KMS-11 (cell line): ENCODE data around the gene TBL1X.
"Not testable (repeated sequence)": the region's sequence is repeated elsewhere in the genome, so short reads cannot be mapped to it uniquely, and the experiment has no call there.

Experiments used
- H2AFZ ChIP-seq: fragments of 200-600 bp; sonication (generic); 2 replicates; pipeline ENCODE4 v1.6.1; 2016; ENCODE audit warnings: antibody characterized with exemption, mixed run types, low read depth
- H3K27ac ChIP-seq: fragments of 200-600 bp; sonication (generic); 2 replicates; pipeline ENCODE4 v1.6.1; 2016; ENCODE audit warnings: mild to moderate bottlenecking, mixed run types
- H3K27me3 ChIP-seq: fragments of 200-600 bp; sonication (generic); 2 replicates; pipeline ENCODE4 v1.6.1; 2017; ENCODE audit warnings: mild to moderate bottlenecking, low read depth, mixed run types, moderate library complexity; ENCODE audit not compliant: insufficient read depth
- H3K36me3 ChIP-seq: fragments of 200-600 bp; sonication (generic); 2 replicates; pipeline ENCODE4 v1.6.1; 2017; ENCODE audit warnings: mild to moderate bottlenecking, mixed run types; ENCODE audit not compliant: insufficient read depth
- H3K4me1 ChIP-seq: fragments of 200-600 bp; sonication (generic); 2 replicates; pipeline ENCODE4 v1.6.1; 2016; ENCODE audit warnings: mild to moderate bottlenecking, low read depth, mixed run types; ENCODE audit not compliant: poor library complexity, severe bottlenecking
- H3K4me2 ChIP-seq: fragments of 200-600 bp; sonication (generic); 2 replicates; pipeline ENCODE4 v1.7.0; 2016; ENCODE audit warnings: mild to moderate bottlenecking, mixed run types
- H3K4me3 ChIP-seq: fragments of 200-600 bp; sonication (generic); IDR thresholded peaks from 2 replicates; pipeline ENCODE4 v1.6.1; 2017; ENCODE audit warnings: low read depth, low read length, mixed read lengths; ENCODE audit not compliant: insufficient read depth
- H3K79me2 ChIP-seq: fragments of 200-600 bp; sonication (generic); 2 replicates; pipeline ENCODE4 v1.6.1; 2016; ENCODE audit warnings: low read depth, mixed run types; ENCODE audit not compliant: insufficient read depth
- H3K9ac ChIP-seq: fragments of 200-600 bp; sonication (generic); 2 replicates; pipeline ENCODE4 v1.6.1; 2016; ENCODE audit warnings: mild to moderate bottlenecking, mixed run types
- H4K20me1 ChIP-seq: fragments of 200-600 bp; sonication (generic); 2 replicates; pipeline ENCODE4 v1.6.1; 2016; ENCODE audit warnings: mild to moderate bottlenecking, mixed run types; ENCODE audit not compliant: insufficient read depth
- CTCF ChIP-seq: fragments of 200-600 bp; sonication (generic); conservative IDR thresholded peaks from 2 replicates; pipeline ENCODE4 v1.6.1; 2017; ENCODE audit warnings: low read depth, mild to moderate bottlenecking, antibody characterized with exemption, low read length, moderate library complexity, mixed read lengths

Gene TBL1X

GRCh38 chrX:9467751-9468150 lies 2.9 kb downstream of the TBL1X start:
- no peak overlapping the region for H3K9ac ChIP-seq
- no peak overlapping the region for H3K4me3 ChIP-seq
- no peaks in the 10 kb centered on the region for H3K27me3 ChIP-seq
- no peaks in the 10 kb centered on the region for H3K36me3 ChIP-seq
- H3K79me2 ChIP-seq = peaks cover 74% of the 10 kb centered on the region
- TF ChIP-seq CTCF = no peak
- H4K20me1 ChIP-seq = no peaks in the 10 kb centered on the region
- peaks cover 18% of the 10 kb centered on the region for H3K4me1 ChIP-seq
- no peak overlapping the region for H3K27ac ChIP-seq
- no peak overlapping the region for H2AFZ ChIP-seq
- no peak overlapping the region; the same call in 1 of the 2 replicates for H3K4me2 ChIP-seq

- Histone ChIP-seq H3K9ac (no peak overlapping the region), H3K4me1 (peaks cover 36% of the 10 kb centered on the region), H3K27me3 (no peaks in the 10 kb centered on the region), H3K79me2 (peaks cover 96% of the 10 kb centered on the region), H3K27ac (no peak overlapping the region), H2AFZ (no peak overlapping the region), H3K4me3 (no peak overlapping the region), H4K20me1 (no peaks in the 10 kb centered on the region), H3K36me3 (no peaks in the 10 kb centered on the region), H3K4me2 (no peak overlapping the region)
- TF ChIP-seq CTCF = no peak
Observed at GRCh38 chrX:9471571-9471985, 6.7 kb downstream of the TBL1X start.

GRCh38 chrX:9473708-9474107 lies 8.8 kb downstream of the TBL1X start:
- H3K9ac ChIP-seq = no peak overlapping the region
- H3K4me1 ChIP-seq = peaks cover 29% of the 10 kb centered on the region
- no peaks in the 10 kb centered on the region for H3K27me3 ChIP-seq
- H3K79me2 ChIP-seq = peaks cover 96% of the 10 kb centered on the region
- H4K20me1 ChIP-seq = no peaks in the 10 kb centered on the region
- no peak overlapping the region for H2AFZ ChIP-seq
- no peak overlapping the region for H3K4me2 ChIP-seq
- H3K4me3 ChIP-seq = no peak overlapping the region
- no peak overlapping the region for H3K27ac ChIP-seq
- no peaks in the 10 kb centered on the region for H3K36me3 ChIP-seq
- no peak for TF ChIP-seq CTCF

GRCh38 chrX:9475417-9475816 lies 10.6 kb downstream of the TBL1X start:
- not testable (repeated sequence) for H4K20me1 ChIP-seq
- H3K79me2 ChIP-seq = peaks cover 94% of the 10 kb centered on the region

GRCh38 chrX:9475984-9476383 lies 11.1 kb downstream of the TBL1X start:
- H3K27ac ChIP-seq = no peak overlapping the region

More at GRCh38 chrX:9475417-9475816, 10.6 kb downstream of the TBL1X start:
- peaks cover 29% of the 10 kb centered on the region for H3K4me1 ChIP-seq
- not testable (repeated sequence) for H3K27me3 ChIP-seq, H2AFZ ChIP-seq, H3K9ac ChIP-seq, H3K4me2 ChIP-seq, H3K4me3 ChIP-seq, H3K36me3 ChIP-seq, H3K27ac ChIP-seq

More at GRCh38 chrX:9475984-9476383, 11.1 kb downstream of the TBL1X start:
- Histone ChIP-seq H3K4me1 (peaks cover 29% of the 10 kb centered on the region), H3K27me3 (no peaks in the 10 kb centered on the region), H4K20me1 (no peaks in the 10 kb centered on the region), H2AFZ (no peak overlapping the region), H3K9ac (no peak overlapping the region), H3K4me3 (no peak overlapping the region), H3K4me2 (no peak overlapping the region), H3K79me2 (peaks cover 89% of the 10 kb centered on the region), H3K36me3 (no peaks in the 10 kb centered on the region)
- TF ChIP-seq CTCF = no peak
